Lower leg skin (tissue), 3 donors: ENCODE data around the gene CEBPA.

Source experiments
- POLR2A ChIP-seq, 2 donors: fragments of 450-650 bp; IDR thresholded peaks; one replicate each; pipeline ENCODE4 v1.6.1; 2016 to 2017; ENCODE audit warnings: antibody characterized with exemption in 2 of 2, mild to moderate bottlenecking in 1 of 2, moderate library complexity in 1 of 2
- TF ChIP-seq, protein P1 (sequence below), 3 donors: fragments of 450-650 bp; IDR thresholded peaks; one replicate each; pipeline ENCODE4 v1.5.1; 2016; ENCODE audit warnings: antibody characterized with exemption in 3 of 3, mild to moderate bottlenecking in 3 of 3, moderate library complexity in 2 of 3

DNA sequence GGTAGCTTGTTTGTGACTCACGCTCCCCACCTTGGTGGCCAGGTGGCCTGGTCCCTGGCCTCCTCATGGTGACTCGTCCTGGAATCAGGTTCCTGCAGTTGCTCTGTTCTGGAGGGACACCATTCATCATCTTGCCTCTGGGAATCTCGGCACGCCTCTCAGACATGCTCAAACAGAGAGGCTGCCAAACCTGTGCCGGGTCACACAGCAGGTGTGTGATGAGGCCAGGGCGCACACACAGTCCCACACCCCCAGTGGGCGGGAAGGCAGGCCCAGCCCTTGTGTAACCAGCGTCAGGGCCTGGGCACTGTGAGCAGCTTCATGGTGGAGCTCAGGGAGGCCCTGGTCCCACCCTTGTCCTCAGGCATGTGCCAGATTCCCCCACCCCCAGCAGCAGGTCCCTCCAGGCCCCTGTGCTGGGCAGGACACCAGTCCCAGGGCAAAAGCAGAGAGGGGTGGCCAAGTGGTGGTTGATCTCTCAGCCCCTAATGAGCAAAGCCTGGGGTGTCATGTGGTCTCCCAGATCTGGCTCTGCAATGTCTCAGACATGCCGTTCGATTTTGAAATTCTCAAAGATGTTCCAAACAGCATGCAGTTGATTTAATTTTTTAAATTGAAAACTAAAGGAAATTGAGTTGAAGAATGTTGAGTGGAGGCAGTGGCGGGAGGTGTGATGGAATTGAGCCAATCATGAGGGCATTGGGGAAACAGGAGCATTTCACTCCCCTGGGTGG, 12.1 kb downstream of the CEBPA start:
- TF ChIP-seq, protein P1, sequence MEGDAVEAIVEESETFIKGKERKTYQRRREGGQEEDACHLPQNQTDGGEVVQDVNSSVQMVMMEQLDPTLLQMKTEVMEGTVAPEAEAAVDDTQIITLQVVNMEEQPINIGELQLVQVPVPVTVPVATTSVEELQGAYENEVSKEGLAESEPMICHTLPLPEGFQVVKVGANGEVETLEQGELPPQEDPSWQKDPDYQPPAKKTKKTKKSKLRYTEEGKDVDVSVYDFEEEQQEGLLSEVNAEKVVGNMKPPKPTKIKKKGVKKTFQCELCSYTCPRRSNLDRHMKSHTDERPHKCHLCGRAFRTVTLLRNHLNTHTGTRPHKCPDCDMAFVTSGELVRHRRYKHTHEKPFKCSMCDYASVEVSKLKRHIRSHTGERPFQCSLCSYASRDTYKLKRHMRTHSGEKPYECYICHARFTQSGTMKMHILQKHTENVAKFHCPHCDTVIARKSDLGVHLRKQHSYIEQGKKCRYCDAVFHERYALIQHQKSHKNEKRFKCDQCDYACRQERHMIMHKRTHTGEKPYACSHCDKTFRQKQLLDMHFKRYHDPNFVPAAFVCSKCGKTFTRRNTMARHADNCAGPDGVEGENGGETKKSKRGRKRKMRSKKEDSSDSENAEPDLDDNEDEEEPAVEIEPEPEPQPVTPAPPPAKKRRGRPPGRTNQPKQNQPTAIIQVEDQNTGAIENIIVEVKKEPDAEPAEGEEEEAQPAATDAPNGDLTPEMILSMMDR (IDR thresholded peaks at IDR 0.05), result no peak
- TF ChIP-seq POLR2A (IDR thresholded peaks at IDR 0.05), result no peak
